NCI-H524 (cell line): ENCODE measurements around the gene LTB4R2.
"Not testable (repeated sequence)": the region's sequence is repeated elsewhere in the genome, so short reads cannot be mapped to it uniquely, and the experiment has no call there.

Experiments used
- DNase-seq, 2 experiments: peaks; one replicate each; lab custom pipeline; 2025; lab: John Stamatoyannopoulos, UW

LTB4R2 gene

DNA sequence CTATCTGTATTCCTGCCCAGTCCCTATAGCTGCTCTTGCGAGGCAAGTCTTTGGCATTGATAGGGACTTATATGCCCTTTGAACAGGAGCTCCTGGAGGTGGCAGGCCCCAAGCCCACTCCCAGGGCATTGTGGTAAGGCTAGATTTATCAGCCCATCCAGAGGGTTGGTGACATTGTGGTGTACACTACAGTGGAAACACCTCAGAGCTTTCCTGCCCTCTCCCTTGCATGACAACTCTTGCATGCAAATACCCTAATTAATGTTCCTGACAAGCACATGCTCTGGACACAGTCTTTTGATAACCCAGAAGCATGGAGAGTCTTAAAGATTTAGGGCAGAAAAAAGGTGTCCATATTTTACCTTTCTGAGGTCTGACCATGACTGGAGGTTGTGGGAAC lies 30.7 kb downstream of the LTB4R2 start:
- DNase-seq, result no peak

- no peak for DNase-seq
These were observed 32.9 kb downstream of the LTB4R2 start for GRCh38 chr14:24342889-24343288.

DNA sequence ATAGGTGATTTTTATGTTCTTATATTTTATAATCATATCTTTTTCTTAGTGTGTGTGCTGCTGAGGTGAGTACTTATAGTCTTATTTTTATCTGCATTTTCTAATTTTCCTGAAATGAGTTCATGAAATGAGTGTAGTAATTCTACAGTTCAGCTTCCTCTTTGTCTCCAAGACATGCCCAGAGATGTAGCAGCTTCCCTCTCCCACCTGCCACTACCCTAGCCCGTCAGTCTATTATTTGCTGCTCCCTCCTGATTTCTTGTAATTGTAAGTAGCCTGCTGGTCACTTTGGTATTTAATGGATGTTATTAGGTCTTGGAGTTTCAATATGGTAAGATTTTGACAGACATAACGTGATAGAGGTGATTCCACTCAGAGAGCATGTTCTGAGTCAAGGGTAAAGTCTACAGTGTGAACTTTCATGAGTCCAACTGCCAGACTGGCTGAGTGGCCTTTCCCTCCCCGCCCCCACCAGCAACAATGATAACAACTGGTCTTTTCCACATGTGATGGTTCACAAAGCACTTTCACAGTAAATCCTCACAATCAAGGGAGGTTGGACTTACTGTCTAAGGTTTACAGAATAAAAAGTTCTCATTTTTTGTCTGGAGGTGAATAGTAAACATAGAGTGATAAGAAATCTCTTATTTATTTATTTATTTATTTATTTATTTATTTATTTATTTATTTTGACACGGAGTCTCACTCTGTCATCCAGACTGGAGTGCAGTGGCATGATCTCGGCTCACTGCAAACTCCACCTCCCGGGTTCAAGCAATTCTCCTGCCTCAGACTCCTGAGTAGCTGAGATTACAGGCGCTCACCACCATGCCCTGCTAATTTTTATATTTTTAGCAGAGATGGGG lies 34.1 kb downstream of the LTB4R2 start:
- no peak for DNase-seq

DNA sequence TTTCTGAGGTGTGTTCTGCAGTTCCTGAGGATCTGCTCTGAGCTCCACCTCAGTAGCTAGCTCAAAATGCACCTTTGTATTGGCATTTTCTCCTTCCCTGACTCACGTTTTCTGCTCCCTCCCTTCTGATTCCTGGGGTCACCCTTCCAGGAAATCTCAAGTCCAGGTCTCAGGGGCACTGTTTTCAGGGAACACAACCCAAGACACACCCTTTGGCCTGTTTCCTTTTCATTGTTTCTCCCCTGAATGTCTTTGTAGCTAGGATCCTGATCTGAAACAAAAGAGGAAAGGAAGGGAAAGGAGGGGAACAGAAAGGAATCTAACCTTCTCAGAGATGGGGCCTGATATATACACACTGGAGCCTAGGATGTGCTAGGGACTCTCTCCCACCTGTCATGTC lies 37.2 kb downstream of the LTB4R2 start:
- DNase-seq, result no peak

DNA sequence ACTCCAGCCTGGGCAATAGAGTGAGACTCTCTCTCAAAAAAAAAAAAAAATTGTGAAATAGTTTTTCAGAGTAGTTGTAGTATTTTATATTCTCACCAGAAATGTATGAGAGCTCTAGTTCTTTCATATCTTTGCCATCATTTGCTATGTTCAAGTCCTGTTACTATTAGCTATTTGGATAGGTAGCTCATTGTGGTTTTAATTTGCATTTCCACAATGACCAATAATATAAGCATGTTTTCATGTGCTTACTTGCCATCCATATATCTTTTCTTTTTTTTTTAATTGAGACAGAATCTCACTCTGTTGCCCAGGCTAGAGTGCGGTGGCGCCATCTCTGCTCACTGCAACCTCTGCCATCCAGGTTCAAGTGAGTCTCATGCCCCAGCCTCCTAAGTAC lies 38.2 kb downstream of the LTB4R2 start:
- DNase-seq, result no peak

DNA sequence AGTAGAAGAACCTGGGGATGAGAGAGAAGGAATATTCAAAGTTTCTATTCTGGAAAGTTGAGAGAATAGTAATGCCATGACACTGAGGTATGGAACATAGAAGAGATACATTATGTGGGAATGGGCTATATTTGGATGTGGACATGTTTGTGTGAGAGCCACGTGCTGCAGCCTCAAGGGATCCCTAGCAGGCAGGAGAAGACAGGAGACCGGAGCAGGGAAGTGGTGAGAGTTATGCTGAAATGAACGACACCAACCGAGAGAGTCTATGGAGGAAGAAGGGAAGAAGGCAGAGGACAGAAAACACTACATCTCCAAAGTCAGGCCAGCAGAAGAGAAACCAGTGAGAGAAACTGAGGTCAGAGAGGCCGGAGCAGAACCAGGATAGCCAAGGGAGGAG lies 39.8 kb downstream of the LTB4R2 start:
- no peak for DNase-seq

GRCh38 chr14:24351517-24351916 lies 41.6 kb downstream of the LTB4R2 start:
- DNase-seq, result peak; percentile 46 to 84

GRCh38 chr14:24353559-24354481 lies 43.9 kb downstream of the LTB4R2 start:
- no peak for DNase-seq

- DNase-seq, result not testable (repeated sequence)
These were observed 44.5 kb downstream of the LTB4R2 start for GRCh38 chr14:24354482-24354825.

DNA sequence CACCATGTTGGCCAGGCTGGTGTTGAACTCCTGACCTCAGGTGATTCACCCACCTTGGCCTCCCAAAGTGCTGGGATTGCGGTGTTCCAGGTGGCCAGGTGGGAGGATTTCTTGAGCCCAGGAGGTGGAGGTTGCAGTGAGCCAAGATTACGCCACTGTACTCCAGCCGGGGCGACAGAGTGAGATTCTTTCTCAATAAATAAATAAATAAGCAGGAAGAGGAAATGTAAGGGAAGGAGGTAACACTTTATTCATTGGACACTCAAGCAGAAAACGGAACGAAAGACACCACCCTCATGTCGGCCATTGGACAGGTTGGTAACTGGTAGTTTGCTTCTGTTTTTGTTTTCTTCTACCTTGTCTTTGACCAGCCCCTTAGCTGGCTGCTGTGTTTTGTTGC lies 45.1 kb downstream of the LTB4R2 start:
- DNase-seq, result no peak

DNA sequence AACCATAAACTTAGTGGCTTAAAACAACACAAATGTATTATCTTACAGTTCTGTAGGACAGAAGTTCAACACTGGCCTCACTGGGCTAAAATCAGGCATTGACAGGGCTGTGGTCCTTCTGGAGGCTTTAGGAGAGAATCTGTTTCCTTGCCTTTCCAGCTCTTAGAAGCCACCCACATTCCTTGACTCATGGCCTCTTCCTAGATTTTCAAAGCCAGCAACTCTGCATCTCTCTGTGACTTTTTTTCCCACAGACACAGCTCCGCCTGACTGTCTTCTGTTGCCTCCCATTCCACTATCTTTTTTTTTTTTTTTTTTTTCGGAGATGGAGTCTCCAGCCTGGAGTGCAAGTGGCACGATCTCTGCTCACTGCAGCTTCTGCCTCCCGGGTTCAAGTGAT lies 46.3 kb downstream of the LTB4R2 start:
- no peak for DNase-seq

GRCh38 chr14:24360281-24360680 lies 50.3 kb downstream of the LTB4R2 start:
- no peak for DNase-seq

DNA sequence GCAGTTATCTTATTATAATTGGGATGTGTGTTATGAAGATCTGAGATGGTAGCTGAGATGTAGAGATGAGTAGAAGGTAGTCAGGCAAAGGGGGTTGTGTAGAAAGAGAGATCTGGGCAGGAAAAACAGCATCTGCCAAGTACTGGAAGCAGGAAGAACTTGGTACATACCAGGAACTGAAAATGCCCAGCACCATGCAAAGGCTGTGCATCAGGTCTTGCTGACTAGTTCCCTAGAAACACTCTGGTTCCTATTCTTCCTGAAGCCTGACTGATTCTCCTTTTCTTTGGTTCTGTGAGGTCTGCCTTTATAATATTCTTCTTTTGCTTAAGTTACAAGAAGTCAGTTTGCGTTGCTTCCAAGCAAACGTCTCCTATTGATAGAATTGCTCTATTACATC lies 51.4 kb downstream of the LTB4R2 start:
- no peak for DNase-seq
